ENCODE results near the gene RFPL2.

Gene RFPL2

DNA sequence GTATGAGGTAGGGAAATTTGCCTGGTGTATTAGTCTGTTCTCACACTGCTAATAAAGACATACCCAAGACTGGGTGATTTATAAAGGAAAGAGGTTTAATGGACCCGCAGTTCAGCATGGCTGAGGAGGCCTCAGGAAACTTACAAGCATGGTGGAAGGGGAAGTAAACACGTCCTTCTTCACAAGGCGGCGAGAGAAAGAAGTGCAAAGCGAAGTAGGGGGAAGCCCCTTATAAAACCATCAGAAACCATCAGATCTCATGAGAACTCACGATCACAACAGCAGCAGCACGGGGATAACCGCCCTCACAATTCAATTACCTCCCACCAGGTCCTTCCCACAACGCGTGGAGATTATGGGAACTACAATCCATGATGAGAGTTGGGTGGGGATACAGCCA lies 12.0 kb upstream of the RFPL2 start:
- Histone ChIP-seq H2BK12ac (ENCODE audit: low read length) (no peak overlapping the region), H3K4me3 (ENCODE audit: low read length in 2 of 2) (no peak overlapping the region), H3K27me3 (ENCODE audit: control insufficient read depth in 3 of 3, insufficient read depth in 3 of 3, low read depth in 1 of 3, low read length in 3 of 3) (no peaks in the 10 kb centered on the region), H2BK5ac (ENCODE audit: low read length) (no peak overlapping the region), H3K27ac (replicated peaks; ENCODE audit: low read length) (no peak overlapping the region), H4K91ac (ENCODE audit: low read depth, low read length, poor library complexity) (no peak overlapping the region), H2BK120ac (ENCODE audit: low read depth, low read length) (no peak overlapping the region), H2AFZ (ENCODE audit: low read length) (no peak overlapping the region), H3K23ac (ENCODE audit: low read depth, low read length, poor library complexity) (no peak overlapping the region), H3K36me3 (replicated peaks in 1 of 2; ENCODE audit: control insufficient read depth in 2 of 2, insufficient read depth in 2 of 2, low read length in 2 of 2) (no peaks in the 10 kb centered on the region), H2AK5ac (ENCODE audit: low read depth, low read length) (no peak overlapping the region), H3K18ac (ENCODE audit: low read length) (no peak overlapping the region), H3K9ac (ENCODE audit: low read depth, low read length, poor library complexity) (no peak overlapping the region), H3K4ac (ENCODE audit: low read length) (no peak overlapping the region), H3K14ac (ENCODE audit: low read length) (no peak overlapping the region), H3K9me3 (replicated peaks in 1 of 2; ENCODE audit: control insufficient read depth in 2 of 2, insufficient read depth in 1 of 2, low read depth in 1 of 2, low read length in 2 of 2) (no peaks in the 10 kb centered on the region), H4K8ac (ENCODE audit: low read depth, low read length) (no peak overlapping the region), H3K79me1 (ENCODE audit: low read depth, low read length) (peaks cover 4% of the 10 kb centered on the region), H2BK15ac (ENCODE audit: low read length) (no peak overlapping the region), H3K4me1 (ENCODE audit: control insufficient read depth in 2 of 2, insufficient read depth in 1 of 2, low read depth in 1 of 2, low read length in 2 of 2) (peaks cover 0 to 1% of the 10 kb centered on the region in 2 donors), H3K4me2 (ENCODE audit: insufficient read depth, low read length, poor library complexity, severe bottlenecking) (no peak overlapping the region)
- no peak for DNase-seq (ENCODE audit: low spot score)
- WGBS, 2 donors (ENCODE audit: extremely low coverage in 2 of 2, insufficient read length in 2 of 2, insufficient replicate concordance in 1 of 2) = no CpG with 5 or more reads among the region's 10 CpGs

DNA sequence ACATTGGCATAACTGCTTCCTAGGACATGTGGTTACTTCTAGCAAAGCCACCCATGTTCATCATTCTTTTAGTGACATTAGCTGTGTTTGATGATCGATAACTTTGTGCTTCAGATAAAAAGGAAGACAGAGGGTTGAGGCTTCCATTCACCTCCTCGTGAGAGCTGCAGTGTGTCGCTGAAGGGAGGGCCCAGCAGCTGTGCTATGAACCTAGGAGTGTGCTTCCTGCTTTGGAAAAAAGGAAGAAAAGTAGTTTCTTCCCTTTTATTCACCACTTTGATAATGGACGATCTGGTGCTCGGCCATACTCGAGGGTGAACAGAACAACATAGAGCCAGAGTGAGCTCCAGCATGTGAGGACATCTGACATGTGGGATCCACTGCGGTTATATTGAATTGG lies 6.1 kb upstream of the RFPL2 start:
- H3K23ac ChIP-seq (ENCODE audit: low read depth, low read length, poor library complexity) = no peak overlapping the region
- H3K79me1 ChIP-seq (ENCODE audit: low read depth, low read length) = peaks cover 4% of the 10 kb centered on the region
- H3K27ac ChIP-seq (replicated peaks; ENCODE audit: low read length) = no peak overlapping the region
- H2BK5ac ChIP-seq (ENCODE audit: low read length) = no peak overlapping the region
- DNase-seq (ENCODE audit: low spot score) = no peak
- H4K8ac ChIP-seq (ENCODE audit: low read depth, low read length) = no peak overlapping the region
- no peak overlapping the region for H3K18ac ChIP-seq (ENCODE audit: low read length)
- H2AK5ac ChIP-seq (ENCODE audit: low read depth, low read length) = no peak overlapping the region
- H4K91ac ChIP-seq (ENCODE audit: low read depth, low read length, poor library complexity) = no peak overlapping the region
- H3K4me3 ChIP-seq (ENCODE audit: low read length in 2 of 2) = no peak overlapping the region
- no peak overlapping the region for H3K14ac ChIP-seq (ENCODE audit: low read length)
- H3K27me3 ChIP-seq (ENCODE audit: control insufficient read depth in 3 of 3, insufficient read depth in 3 of 3, low read depth in 1 of 3, low read length in 3 of 3) = peaks cover 0 to under 1% (median 0%) of the 10 kb centered on the region in 3 experiments
- WGBS, 2 donors (ENCODE audit: extremely low coverage in 2 of 2, insufficient read length in 2 of 2, insufficient replicate concordance in 1 of 2) = no CpG with 5 or more reads among the region's 7 CpGs
- no peak overlapping the region for H3K4ac ChIP-seq (ENCODE audit: low read length)
- H3K9me3 ChIP-seq (replicated peaks in 1 of 2; ENCODE audit: control insufficient read depth in 2 of 2, insufficient read depth in 1 of 2, low read depth in 1 of 2, low read length in 2 of 2) = no peaks in the 10 kb centered on the region
- no peak overlapping the region for H2BK12ac ChIP-seq (ENCODE audit: low read length)
- H2AFZ ChIP-seq (ENCODE audit: low read length) = no peak overlapping the region
- no peak overlapping the region for H3K4me2 ChIP-seq (ENCODE audit: insufficient read depth, low read length, poor library complexity, severe bottlenecking)
- H2BK120ac ChIP-seq (ENCODE audit: low read depth, low read length) = no peak overlapping the region
- no peak overlapping the region for H2BK15ac ChIP-seq (ENCODE audit: low read length)
- no peak overlapping the region for H3K9ac ChIP-seq (ENCODE audit: low read depth, low read length, poor library complexity)
- H3K4me1 ChIP-seq (ENCODE audit: control insufficient read depth in 2 of 2, insufficient read depth in 1 of 2, low read depth in 1 of 2, low read length in 2 of 2) = peaks cover 0 to 4% of the 10 kb centered on the region in 2 donors
- H3K36me3 ChIP-seq (replicated peaks in 1 of 2; ENCODE audit: control insufficient read depth in 2 of 2, insufficient read depth in 2 of 2, low read length in 2 of 2) = peaks cover 0 to 7% of the 10 kb centered on the region in 2 donors

DNA sequence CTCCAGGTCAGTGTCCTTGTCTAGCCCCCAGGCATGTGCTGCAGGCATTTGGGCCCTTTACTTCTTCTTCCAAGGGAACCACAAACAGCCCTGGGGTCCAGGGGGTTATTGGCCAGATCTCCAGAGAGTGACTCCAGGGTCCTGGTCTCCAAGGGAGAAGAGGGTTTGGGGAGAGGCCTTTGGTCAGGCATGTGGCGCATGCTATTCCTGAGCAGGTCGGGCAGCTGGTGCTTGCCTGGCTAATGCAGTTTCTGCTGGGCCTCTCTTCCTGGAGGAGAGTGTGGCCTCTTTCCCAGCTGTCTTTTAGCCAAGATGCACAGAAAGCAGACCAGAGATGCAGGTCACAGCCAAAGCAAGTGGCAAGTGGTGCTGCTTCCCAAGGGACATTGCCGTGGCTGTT lies 3.8 kb upstream of the RFPL2 start:
- H3K36me3 ChIP-seq (replicated peaks in 1 of 2; ENCODE audit: control insufficient read depth in 2 of 2, insufficient read depth in 2 of 2, low read length in 2 of 2) = peaks cover 0 to 7% of the 10 kb centered on the region in 2 donors
- peaks cover 0 to 13% of the 10 kb centered on the region in 2 donors for H3K4me1 ChIP-seq (ENCODE audit: control insufficient read depth in 2 of 2, insufficient read depth in 1 of 2, low read depth in 1 of 2, low read length in 2 of 2)
- H4K8ac ChIP-seq (ENCODE audit: low read depth, low read length) = no peak overlapping the region
- peaks cover 7% of the 10 kb centered on the region for H3K79me1 ChIP-seq (ENCODE audit: low read depth, low read length)
- no peak overlapping the region for H2AFZ ChIP-seq (ENCODE audit: low read length)
- H3K4me2 ChIP-seq (ENCODE audit: insufficient read depth, low read length, poor library complexity, severe bottlenecking) = no peak overlapping the region
- H4K91ac ChIP-seq (ENCODE audit: low read depth, low read length, poor library complexity) = no peak overlapping the region
- H3K9ac ChIP-seq (ENCODE audit: low read depth, low read length, poor library complexity) = no peak overlapping the region
- peak overlapping the region; percentile 26 for H2AK5ac ChIP-seq (ENCODE audit: low read depth, low read length)
- no peak for DNase-seq (ENCODE audit: low spot score)
- no peak overlapping the region for H2BK5ac ChIP-seq (ENCODE audit: low read length)
- H2BK120ac ChIP-seq (ENCODE audit: low read depth, low read length) = no peak overlapping the region
- H3K23ac ChIP-seq (ENCODE audit: low read depth, low read length, poor library complexity) = peak overlapping the region; percentile 67
- peak overlapping the region; percentile 27 for H3K18ac ChIP-seq (ENCODE audit: low read length)
- H2BK15ac ChIP-seq (ENCODE audit: low read length) = no peak overlapping the region
- H3K9me3 ChIP-seq (replicated peaks in 1 of 2; ENCODE audit: control insufficient read depth in 2 of 2, insufficient read depth in 1 of 2, low read depth in 1 of 2, low read length in 2 of 2) = no peaks in the 10 kb centered on the region
- peaks cover 0 to 11% (median 1%) of the 10 kb centered on the region in 3 experiments for H3K27me3 ChIP-seq (ENCODE audit: control insufficient read depth in 3 of 3, insufficient read depth in 3 of 3, low read depth in 1 of 3, low read length in 3 of 3)
- H3K4ac ChIP-seq (ENCODE audit: low read length) = no peak overlapping the region
- H3K14ac ChIP-seq (ENCODE audit: low read length) = no peak overlapping the region
- H3K27ac ChIP-seq (replicated peaks; ENCODE audit: low read length) = no peak overlapping the region
- WGBS, 2 donors (ENCODE audit: extremely low coverage in 2 of 2, insufficient read length in 2 of 2, insufficient replicate concordance in 1 of 2) = no CpG with 5 or more reads among the region's 3 CpGs
- H2BK12ac ChIP-seq (ENCODE audit: low read length) = no peak overlapping the region
- H3K4me3 ChIP-seq (ENCODE audit: low read length in 2 of 2) = no peak overlapping the region

DNA sequence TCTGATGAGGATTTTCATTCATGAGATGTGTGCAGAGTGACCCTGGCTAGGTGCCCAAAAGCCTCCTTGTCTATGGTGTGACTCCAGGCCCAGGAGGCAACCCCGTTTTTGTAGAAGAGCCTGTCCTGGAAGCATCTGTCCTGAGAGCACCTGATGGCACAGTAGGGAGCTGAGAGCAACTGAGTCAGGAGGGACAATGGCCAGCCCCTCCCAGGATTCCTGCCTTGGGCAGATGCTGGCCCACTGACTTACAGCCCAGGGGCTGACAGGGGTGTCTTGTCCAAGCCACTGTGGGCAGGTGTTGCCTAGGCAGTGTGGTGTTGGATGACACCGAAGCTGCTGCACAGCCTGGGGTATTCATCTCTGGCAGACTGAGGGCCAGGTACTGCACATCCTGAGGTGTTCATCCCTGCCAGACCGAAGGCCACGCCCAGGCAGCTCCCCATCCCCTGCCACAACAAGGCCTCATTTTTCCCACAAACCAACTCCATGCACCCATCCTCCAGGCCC lies 3.2 kb upstream of the RFPL2 start:
- no peak overlapping the region for H3K4me3 ChIP-seq (ENCODE audit: low read length in 2 of 2)
- no peak overlapping the region for H2AFZ ChIP-seq (ENCODE audit: low read length)
- H4K91ac ChIP-seq (ENCODE audit: low read depth, low read length, poor library complexity) = no peak overlapping the region
- DNase-seq (ENCODE audit: low spot score) = no peak
- no peak overlapping the region for H3K27ac ChIP-seq (replicated peaks; ENCODE audit: low read length)
- H2BK15ac ChIP-seq (ENCODE audit: low read length) = no peak overlapping the region
- H3K4me2 ChIP-seq (ENCODE audit: insufficient read depth, low read length, poor library complexity, severe bottlenecking) = no peak overlapping the region
- H3K14ac ChIP-seq (ENCODE audit: low read length) = no peak overlapping the region
- no peak overlapping the region for H2AK5ac ChIP-seq (ENCODE audit: low read depth, low read length)
- no peak overlapping the region for H2BK120ac ChIP-seq (ENCODE audit: low read depth, low read length)
- peaks cover 2 to 17% (median 3%) of the 10 kb centered on the region in 3 experiments for H3K27me3 ChIP-seq (ENCODE audit: control insufficient read depth in 3 of 3, insufficient read depth in 3 of 3, low read depth in 1 of 3, low read length in 3 of 3)
- H3K23ac ChIP-seq (ENCODE audit: low read depth, low read length, poor library complexity) = peak overlapping the region; percentile 67
- no peak overlapping the region for H2BK5ac ChIP-seq (ENCODE audit: low read length)
- peak overlapping the region; percentile 63 for H2BK12ac ChIP-seq (ENCODE audit: low read length)
- H3K4me1 ChIP-seq (ENCODE audit: control insufficient read depth in 2 of 2, insufficient read depth in 1 of 2, low read depth in 1 of 2, low read length in 2 of 2) = peaks cover 0 to 13% of the 10 kb centered on the region in 2 donors
- H4K8ac ChIP-seq (ENCODE audit: low read depth, low read length) = no peak overlapping the region
- peaks cover 12% of the 10 kb centered on the region for H3K79me1 ChIP-seq (ENCODE audit: low read depth, low read length)
- no CpG with 5 or more reads among the region's 4 CpGs for WGBS, 2 donors (ENCODE audit: extremely low coverage in 2 of 2, insufficient read length in 2 of 2, insufficient replicate concordance in 1 of 2)
- H3K9ac ChIP-seq (ENCODE audit: low read depth, low read length, poor library complexity) = no peak overlapping the region
- H3K18ac ChIP-seq (ENCODE audit: low read length) = no peak overlapping the region
- no peak overlapping the region for H3K4ac ChIP-seq (ENCODE audit: low read length)
- peaks cover 0 to 7% of the 10 kb centered on the region in 2 donors for H3K36me3 ChIP-seq (replicated peaks in 1 of 2; ENCODE audit: control insufficient read depth in 2 of 2, insufficient read depth in 2 of 2, low read length in 2 of 2)
- no peaks in the 10 kb centered on the region for H3K9me3 ChIP-seq (replicated peaks in 1 of 2; ENCODE audit: control insufficient read depth in 2 of 2, insufficient read depth in 1 of 2, low read depth in 1 of 2, low read length in 2 of 2)
